RWPE2 (cell line): ENCODE data around the gene DIP2C.
"Not testable (repeated sequence)": the region's sequence is repeated elsewhere in the genome, so short reads cannot be mapped to it uniquely, and the experiment has no call there.

Experiments used
- ATAC-seq: fragments of 200-7000 bp; cut with Tn5 transposase; 3 replicates; pipeline ENCODE4 v1.9.1; 2021; ENCODE audit warnings: low read depth
- DNase-seq: peaks from one replicate; pipeline ENCODE4 v3.0.0-alpha.2; 2020; ENCODE audit warnings: low spot score
- H3K27ac ChIP-seq: fragments of 450-650 bp; 2 replicates; pipeline ENCODE4 v1.5.1; 2017; ENCODE audit warnings: mild to moderate bottlenecking; ENCODE audit not compliant: poor library complexity, severe bottlenecking
- H3K27me3 ChIP-seq: fragments of 250-450 bp; sonication (Bioruptor Pico); 2 replicates; pipeline ENCODE4 v1.5.1; 2021; ENCODE audit warnings: mild to moderate bottlenecking, moderate library complexity; ENCODE audit not compliant: insufficient read depth, poor library complexity, severe bottlenecking
- H3K36me3 ChIP-seq: fragments of 250-450 bp; sonication (Bioruptor Pico); 2 replicates; pipeline ENCODE4 v1.5.1; 2020; ENCODE audit warnings: low read depth, mild to moderate bottlenecking, moderate library complexity
- H3K4me1 ChIP-seq: fragments of 250-450 bp; sonication (Bioruptor Pico); 2 replicates; pipeline ENCODE4 v1.5.1; 2021; ENCODE audit warnings: mild to moderate bottlenecking, moderate library complexity; ENCODE audit not compliant: insufficient read depth, poor library complexity, severe bottlenecking
- H3K4me3 ChIP-seq: fragments of 250-450 bp; sonication (Bioruptor Pico); 2 replicates; pipeline ENCODE4 v1.5.1; 2021; ENCODE audit warnings: mild to moderate bottlenecking, moderate library complexity; ENCODE audit not compliant: severe bottlenecking
- H3K9me3 ChIP-seq: fragments of 250-450 bp; sonication (Bioruptor Pico); 2 replicates; pipeline ENCODE4 v1.5.1; 2021; ENCODE audit warnings: mild to moderate bottlenecking, moderate library complexity; ENCODE audit not compliant: severe bottlenecking
- TF ChIP-seq, protein P1 (sequence below): fragments of 450-650 bp; IDR thresholded peaks from one replicate; pipeline ENCODE4 v1.5.1; 2017; ENCODE audit warnings: mild to moderate bottlenecking, moderate library complexity; ENCODE audit not compliant: poor library complexity, severe bottlenecking

The DIP2C gene

DNA sequence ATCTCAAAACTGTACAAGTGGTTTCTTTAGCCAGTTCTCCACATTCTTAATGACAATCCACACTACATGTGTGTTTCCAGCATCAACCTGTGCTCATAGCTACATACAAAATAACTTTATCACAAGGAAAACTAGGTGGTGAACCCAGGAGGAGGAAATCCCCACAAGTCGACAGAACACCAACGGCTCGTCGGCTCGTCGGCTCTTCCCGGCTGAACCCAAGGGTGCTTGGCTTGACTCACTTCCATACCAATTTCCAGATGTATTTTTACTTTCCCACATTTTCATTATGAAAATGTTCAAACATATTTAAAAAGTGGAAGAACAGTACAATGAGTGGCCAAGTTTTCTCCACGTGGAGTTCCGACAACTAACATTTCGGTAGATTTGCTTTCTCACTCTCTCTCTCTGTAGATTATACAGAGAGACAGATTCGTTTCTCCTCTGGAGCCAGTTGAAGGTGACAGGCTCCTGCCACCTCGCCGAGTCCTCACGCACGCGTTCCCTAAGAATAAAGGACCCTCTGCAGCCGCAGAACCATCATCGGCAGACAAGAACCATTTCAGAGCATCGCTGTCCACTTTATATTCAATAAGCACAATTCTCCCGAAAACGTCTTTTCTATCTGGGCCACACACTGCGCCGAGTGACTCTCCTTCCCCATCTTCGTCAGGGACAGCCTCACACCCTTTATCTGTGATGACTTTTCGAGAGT is 53.3 kb downstream of the DIP2C start:
- Histone ChIP-seq H3K4me1 (no peaks in the 10 kb centered on the region), H3K27me3 (no peaks in the 10 kb centered on the region), H3K36me3 (no peaks in the 10 kb centered on the region), H3K9me3 (no peaks in the 10 kb centered on the region), H3K27ac (no peak overlapping the region), H3K4me3 (no peak overlapping the region)
- ATAC-seq = no peak
- DNase-seq = no peak
- TF ChIP-seq, protein P1, sequence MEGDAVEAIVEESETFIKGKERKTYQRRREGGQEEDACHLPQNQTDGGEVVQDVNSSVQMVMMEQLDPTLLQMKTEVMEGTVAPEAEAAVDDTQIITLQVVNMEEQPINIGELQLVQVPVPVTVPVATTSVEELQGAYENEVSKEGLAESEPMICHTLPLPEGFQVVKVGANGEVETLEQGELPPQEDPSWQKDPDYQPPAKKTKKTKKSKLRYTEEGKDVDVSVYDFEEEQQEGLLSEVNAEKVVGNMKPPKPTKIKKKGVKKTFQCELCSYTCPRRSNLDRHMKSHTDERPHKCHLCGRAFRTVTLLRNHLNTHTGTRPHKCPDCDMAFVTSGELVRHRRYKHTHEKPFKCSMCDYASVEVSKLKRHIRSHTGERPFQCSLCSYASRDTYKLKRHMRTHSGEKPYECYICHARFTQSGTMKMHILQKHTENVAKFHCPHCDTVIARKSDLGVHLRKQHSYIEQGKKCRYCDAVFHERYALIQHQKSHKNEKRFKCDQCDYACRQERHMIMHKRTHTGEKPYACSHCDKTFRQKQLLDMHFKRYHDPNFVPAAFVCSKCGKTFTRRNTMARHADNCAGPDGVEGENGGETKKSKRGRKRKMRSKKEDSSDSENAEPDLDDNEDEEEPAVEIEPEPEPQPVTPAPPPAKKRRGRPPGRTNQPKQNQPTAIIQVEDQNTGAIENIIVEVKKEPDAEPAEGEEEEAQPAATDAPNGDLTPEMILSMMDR = no peak

DNA sequence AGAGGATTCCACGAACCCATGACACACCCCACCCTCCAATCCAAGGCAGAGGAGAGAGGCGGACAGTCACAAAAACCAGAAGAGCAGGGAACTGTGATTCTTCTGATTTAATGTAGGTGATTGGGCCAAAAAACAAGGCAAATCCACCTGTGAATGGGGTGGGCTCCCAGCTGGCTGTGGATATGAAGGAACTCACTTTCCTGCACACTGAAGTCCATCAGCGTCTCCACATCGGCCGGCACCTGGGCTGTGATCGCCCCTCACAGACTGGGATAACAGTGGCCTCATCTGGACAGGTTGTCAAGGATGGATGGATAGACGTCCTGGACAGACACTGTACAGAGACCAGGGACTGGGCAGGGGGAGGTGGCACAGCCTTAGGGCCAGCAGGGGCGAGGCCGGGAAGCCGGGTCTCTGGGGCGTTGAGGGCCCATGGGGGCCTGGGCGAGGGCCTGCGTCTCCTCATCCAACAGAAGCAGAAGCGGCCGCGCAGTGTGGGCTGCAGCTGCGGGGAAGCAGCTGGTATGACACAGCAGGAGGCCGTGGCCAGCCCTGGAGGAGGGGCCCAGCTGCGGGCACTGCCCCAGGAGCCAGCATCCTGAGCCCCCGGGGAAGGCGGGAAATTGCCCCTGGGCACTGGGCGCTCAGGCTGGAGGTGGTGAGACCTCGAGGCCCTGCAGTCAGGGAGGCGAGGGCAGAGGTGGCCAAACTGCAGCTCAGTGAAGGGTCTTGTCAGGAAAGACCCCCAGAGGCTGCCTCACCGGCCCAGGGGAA is 54.2 kb downstream of the DIP2C start:
- TF ChIP-seq, protein P1 = no peak
- Histone ChIP-seq H3K4me1 (no peaks in the 10 kb centered on the region), H3K27me3 (no peaks in the 10 kb centered on the region), H3K4me3 (no peak overlapping the region), H3K36me3 (no peaks in the 10 kb centered on the region), H3K9me3 (no peaks in the 10 kb centered on the region), H3K27ac (no peak overlapping the region)
- DNase-seq (no peak), ATAC-seq (no peak)

DNA sequence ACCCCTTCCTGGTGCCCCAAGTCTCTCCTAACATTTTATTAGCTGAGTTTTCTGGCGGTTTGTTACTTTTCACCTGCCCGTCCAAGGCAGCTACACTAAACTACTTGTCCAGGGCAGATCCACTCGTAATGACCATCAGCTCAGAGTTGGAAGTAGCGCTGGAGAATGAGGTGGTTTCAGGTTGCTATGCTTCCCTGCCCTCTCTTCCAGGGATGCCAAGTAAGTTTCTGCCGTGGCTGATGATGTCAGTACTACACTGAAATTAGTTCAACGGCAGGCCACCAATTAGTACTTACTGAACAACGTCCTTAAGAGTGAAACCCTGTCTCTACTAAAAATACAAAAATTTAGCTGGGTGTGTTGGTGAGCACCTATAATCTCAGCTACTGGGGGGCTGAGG is 55.2 kb downstream of the DIP2C start:
- no peak overlapping the region for H3K27ac ChIP-seq
- H3K27me3 ChIP-seq = no peaks in the 10 kb centered on the region
- TF ChIP-seq, protein P1 = no peak
- no peaks in the 10 kb centered on the region for H3K36me3 ChIP-seq
- ATAC-seq (no peak), DNase-seq (no peak)
- H3K4me1 ChIP-seq = no peaks in the 10 kb centered on the region
- no peak overlapping the region for H3K4me3 ChIP-seq
- H3K9me3 ChIP-seq = no peaks in the 10 kb centered on the region

DNA sequence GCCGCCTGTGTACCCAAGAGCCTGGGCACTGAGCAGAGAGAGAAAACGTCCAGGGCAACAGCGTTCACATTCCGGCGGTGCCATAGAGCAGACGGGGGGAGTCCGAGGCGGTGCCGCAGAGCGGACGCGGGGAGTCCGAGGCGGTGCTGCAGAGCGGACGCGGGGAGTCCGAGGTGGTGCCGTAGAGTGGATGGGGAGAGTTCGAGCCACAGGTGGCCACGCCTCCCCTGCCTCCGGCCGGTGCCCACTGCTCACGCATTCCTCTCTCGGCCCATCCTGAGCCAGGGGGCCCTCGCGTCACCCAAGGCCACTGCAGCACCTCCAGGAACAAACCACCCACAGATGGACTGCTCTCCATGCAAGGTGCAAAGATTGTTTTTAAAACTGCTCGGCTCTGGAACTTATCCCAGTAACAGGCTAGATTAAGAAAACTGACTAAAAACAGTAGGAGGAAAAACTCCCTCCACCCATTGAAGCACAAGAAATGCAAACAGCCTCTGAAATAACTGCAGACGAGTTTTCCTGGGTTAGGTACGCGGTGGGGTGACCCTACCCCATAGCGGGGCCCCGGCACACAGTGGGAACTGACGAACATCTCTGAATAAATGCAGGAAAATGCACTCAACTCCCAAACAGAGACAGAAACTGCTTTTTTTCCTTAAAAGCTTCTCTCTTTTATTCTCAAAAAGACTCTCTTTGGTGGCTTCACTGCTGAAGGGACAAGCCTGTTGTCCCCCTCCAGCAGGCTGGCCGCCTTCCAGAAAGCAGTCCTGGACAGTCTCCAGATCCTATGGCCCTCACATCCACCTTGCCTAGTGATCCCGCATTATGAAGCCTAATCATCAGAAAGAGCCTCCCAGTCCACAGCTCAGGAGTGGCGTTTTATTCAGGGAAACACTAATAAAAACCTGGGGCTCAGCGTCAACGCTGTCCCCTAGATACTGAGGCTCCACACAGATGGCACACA is 55.9 kb downstream of the DIP2C start:
- H3K27me3 ChIP-seq = no peaks in the 10 kb centered on the region
- no peaks in the 10 kb centered on the region for H3K4me1 ChIP-seq
- TF ChIP-seq, protein P1 = no peak
- no peak overlapping the region for H3K27ac ChIP-seq
- no peaks in the 10 kb centered on the region for H3K36me3 ChIP-seq
- no peaks in the 10 kb centered on the region for H3K9me3 ChIP-seq
- DNase-seq = no peak
- H3K4me3 ChIP-seq = no peak overlapping the region
- ATAC-seq = no peak

DNA sequence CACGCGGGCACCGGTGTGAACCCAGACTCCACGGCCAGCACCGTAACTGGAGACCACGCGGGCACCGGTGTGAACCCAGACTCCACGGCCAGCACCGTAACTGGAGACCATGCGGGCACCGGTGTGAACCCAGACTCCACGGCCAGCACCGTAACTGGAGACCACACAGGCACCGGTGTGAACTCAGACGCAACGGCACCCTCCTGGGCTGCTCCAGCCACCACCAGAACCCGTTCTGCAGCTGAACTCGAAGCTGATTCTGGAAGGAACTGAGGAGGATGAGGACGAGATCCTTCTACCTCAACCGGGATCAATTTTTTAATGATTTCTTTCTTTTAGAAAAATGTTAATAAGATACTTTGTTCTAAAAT is 56.7 kb downstream of the DIP2C start:
- not testable (repeated sequence) for ATAC-seq, DNase-seq, H3K9me3 ChIP-seq, H3K36me3 ChIP-seq, H3K4me3 ChIP-seq, H3K27ac ChIP-seq, H3K27me3 ChIP-seq, H3K4me1 ChIP-seq

DNA sequence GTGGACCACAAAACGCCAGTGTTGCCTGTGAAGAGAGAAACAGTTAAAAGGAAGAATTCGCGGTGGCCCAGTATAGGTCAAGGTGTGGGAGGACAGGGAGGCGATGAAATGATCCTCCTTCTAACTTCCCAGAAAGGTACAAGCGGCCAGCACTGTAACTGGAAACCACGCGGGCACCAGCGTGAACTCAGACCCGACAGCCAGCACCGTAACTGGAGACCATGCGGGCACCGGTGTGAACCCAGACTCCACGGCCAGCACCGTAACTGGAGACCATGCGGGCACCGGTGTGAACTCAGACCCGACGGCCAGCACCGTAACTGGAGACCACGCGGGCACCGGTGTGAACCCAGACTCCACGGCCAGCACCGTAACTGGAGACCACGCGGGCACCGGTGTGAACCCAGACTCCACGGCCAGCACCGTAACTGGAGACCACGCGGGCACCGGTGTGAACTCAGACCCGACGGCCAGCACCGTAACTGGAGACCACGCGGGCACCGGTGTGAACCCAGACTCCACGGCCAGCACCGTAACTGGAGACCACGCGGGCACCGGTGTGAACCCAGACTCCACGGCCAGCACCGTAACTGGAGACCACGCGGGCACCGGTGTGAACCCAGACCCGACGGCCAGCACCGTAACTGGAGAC is 57.2 kb downstream of the DIP2C start:
- H3K27ac ChIP-seq, DNase-seq, H3K4me1 ChIP-seq, H3K27me3 ChIP-seq, H3K9me3 ChIP-seq, ATAC-seq, H3K36me3 ChIP-seq, H3K4me3 ChIP-seq: not testable (repeated sequence)
